Measurements from ENCODE around the gene KNTC1.
A peak's percentile ranks its signal among the peaks of the same experiment; 100 is the strongest.
"Not testable (repeated sequence)": the region's sequence is repeated elsewhere in the genome, so short reads cannot be mapped to it uniquely, and the experiment has no call there.

The KNTC1 gene

DNA sequence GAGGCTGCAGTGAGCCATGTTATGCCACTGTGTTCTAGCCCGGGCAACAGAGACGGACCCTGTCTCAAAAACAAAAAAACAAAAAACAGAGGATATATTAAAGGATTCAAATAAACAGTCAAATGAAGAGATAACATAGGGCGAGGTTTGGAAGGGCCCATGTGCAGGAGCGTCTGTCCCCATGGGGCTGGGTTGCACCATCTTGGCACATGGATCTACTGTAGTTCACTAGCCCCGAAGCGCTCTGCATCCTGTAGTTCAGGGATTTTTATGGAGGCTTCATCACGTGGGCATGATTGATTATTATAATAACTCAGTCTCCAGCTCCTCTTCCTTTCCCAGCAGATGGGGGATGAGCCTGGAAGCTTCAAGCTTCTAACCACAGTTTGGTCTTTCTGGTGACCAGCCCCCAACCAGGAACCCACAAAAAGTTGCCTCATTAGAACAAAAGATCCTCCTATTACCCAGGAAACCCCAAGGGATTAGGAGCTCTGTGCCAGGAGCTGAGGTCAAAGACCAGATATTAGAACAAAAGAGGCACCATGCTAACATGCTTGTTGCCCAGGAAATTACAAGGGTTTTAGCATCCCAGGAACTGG, 116.3 kb downstream of the KNTC1 start:
- DNase-seq (ENCODE audit: low read depth in 2 of 3, low spot score in 2 of 3) = no peak

DNA sequence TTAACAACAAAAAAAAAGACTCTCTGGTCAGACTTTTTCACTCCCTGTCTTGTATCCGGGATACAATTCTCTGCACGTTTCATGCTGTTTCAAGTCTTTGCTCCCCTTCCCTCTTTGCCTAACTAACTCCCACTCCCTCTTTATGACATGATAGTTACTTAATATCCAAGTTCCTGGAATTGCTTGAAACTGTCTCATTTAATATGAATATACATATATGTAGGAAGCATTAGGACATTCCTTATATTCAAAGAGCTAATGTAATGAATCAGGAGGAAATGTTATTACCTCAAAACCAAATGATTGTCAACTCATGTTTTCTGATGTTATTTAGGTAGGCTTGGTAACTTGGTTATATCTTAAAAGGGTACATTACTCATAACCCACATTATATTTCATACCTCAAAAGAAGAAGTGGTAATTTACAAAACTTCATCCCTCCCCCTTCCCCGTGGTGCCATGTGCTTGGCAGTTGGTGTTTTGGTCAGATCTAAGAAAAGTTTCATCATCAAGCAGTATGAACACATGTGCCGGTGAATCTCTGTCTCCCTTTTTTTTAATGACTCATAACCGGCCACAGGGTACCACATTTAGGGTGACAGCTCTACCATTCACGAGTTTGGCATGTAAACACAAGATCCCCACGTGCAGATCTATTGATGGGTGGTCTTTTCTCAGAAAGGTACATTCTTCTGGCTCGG, 119.6 kb downstream of the KNTC1 start:
- peak in 1 of 3 experiments; percentile 27 for DNase-seq (ENCODE audit: low read depth in 2 of 3, low spot score in 2 of 3)

GRCh38 chr12:122651520-122652224, 124.6 kb downstream of the KNTC1 start:
- DNase-seq (ENCODE audit: low read depth in 2 of 3, low spot score in 2 of 3) = no peak

DNA sequence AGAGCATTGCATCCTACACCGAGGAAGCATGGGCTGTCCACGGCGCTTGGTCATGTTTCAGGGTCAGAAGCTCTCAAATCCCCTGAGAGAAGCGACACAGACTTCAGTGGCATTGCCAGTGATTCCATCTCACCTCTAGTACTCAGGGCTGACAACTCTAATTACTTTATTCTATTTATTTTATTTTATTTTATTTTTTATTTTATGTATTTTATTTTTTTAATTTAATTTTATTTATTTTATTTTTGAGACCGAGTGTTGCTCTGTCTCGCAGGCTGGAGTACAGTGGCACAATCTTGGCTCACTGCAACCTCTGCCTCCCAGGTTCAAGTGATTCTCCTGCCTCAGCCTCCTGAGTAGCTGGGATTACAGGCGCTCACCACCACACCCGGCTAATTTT, 126.2 kb downstream of the KNTC1 start:
- DNase-seq (ENCODE audit: low read depth in 2 of 3, low spot score in 2 of 3) = not testable (repeated sequence)

- DNase-seq (ENCODE audit: low read depth in 2 of 3, low spot score in 2 of 3) = no peak
Observed at GRCh38 chr12:122656298-122656697, 129.2 kb downstream of the KNTC1 start.

GRCh38 chr12:122659579-122659978, 132.5 kb downstream of the KNTC1 start:
- DNase-seq (ENCODE audit: low read depth in 2 of 3, low spot score in 2 of 3) = no peak

GRCh38 chr12:122661246-122661645, 134.2 kb downstream of the KNTC1 start:
- DNase-seq (ENCODE audit: low read depth in 2 of 3, low spot score in 2 of 3) = no peak

GRCh38 chr12:122661938-122662337, 134.9 kb downstream of the KNTC1 start:
- DNase-seq (ENCODE audit: low read depth in 2 of 3, low spot score in 2 of 3) = no peak

- DNase-seq (ENCODE audit: low read depth in 2 of 3, low spot score in 2 of 3) = no peak
Observed at GRCh38 chr12:122665349-122665748, 138.3 kb downstream of the KNTC1 start.

GRCh38 chr12:122665759-122666158, 138.7 kb downstream of the KNTC1 start:
- no peak for DNase-seq (ENCODE audit: low read depth in 2 of 3, low spot score in 2 of 3)

DNA sequence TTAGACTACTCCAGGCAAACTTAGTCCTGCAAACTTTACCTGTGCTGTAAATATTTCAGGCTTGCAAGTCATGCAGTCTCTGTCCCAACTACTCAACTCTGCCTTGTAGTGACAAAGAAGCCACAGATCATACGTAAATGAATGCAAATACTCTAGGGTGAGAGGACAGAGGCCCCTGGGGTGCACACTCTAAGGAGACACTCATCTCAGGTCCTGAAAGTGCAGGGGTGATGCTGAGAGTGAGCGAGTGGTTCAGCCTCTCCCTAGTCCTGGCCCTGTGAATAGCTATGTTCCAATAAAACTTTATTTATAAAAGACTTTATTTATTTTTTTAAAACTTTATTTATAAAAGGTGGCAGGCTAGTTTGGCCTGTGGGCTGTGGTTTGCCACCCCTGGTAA, 141.2 kb downstream of the KNTC1 start:
- DNase-seq (ENCODE audit: low read depth in 2 of 3, low spot score in 2 of 3) = no peak

GRCh38 chr12:122669397-122670070, 142.5 kb downstream of the KNTC1 start:
- no peak for DNase-seq (ENCODE audit: low read depth in 2 of 3, low spot score in 2 of 3)

GRCh38 chr12:122672515-122672914, 145.5 kb downstream of the KNTC1 start:
- no peak for DNase-seq (ENCODE audit: low read depth in 2 of 3, low spot score in 2 of 3)

Data from activated CD8-positive, alpha-beta memory T cell treated with anti-CD3 and anti-CD28 coated beads for 48 hours (primary cell).